K562 (cell line): ENCODE measurements around the gene SLC7A4. TPM values are rescaled to one million over a fixed set of nuclear protein-coding genes. Genes with fewer than 3 reads are reported as not detected.

ENCODE experiments used
- CREB3L1 ChIP-seq: fragments of 450-650 bp; IDR thresholded peaks from 2 replicates; pipeline ENCODE4 v1.6.1; 2014; ENCODE audit warnings: low read depth, mild to moderate bottlenecking, moderate library complexity, borderline replicate concordance
- E2F1 ChIP-seq: sonication (generic); formaldehyde crosslinking; IDR thresholded peaks from 2 replicates; pipeline ENCODE4 v1.8.1; 2023; ENCODE audit warnings: mild to moderate bottlenecking, missing genetic modification reagents, moderate library complexity
- ELF2 ChIP-seq: fragments of 250-450 bp; sonication (Bioruptor Pico); IDR thresholded peaks from 2 replicates; pipeline ENCODE4 v1.5.0; 2021; ENCODE audit warnings: mild to moderate bottlenecking
- PBX2 ChIP-seq, 2 experiments: IDR thresholded peaks in 1 of 2; conservative IDR thresholded peaks in 1 of 2; 2 replicates each; pipeline ENCODE4 v1.6.1; 2016; ENCODE audit warnings: low read depth in 2 of 2, mild to moderate bottlenecking in 1 of 2, missing compliant biosample characterization in 1 of 2, missing genetic modification characterization in 1 of 2, moderate library complexity in 1 of 2
- TAF1 ChIP-seq: IDR thresholded peaks from 2 replicates; pipeline ENCODE4 v1.6.1; 2011; ENCODE audit warnings: mild to moderate bottlenecking, low read length, moderate library complexity; ENCODE audit not compliant: insufficient read depth, control insufficient read depth, severe bottlenecking; ENCODE audit errors: extremely low read depth
- XRCC4 ChIP-seq: IDR thresholded peaks from one replicate; pipeline ENCODE4 v1.6.1; 2011; ENCODE audit not compliant: insufficient read depth, insufficient read length; ENCODE audit errors: extremely low read depth
- ZNF512 ChIP-seq: IDR thresholded peaks from 2 replicates; pipeline ENCODE4 v1.6.1; 2016; ENCODE audit warnings: missing genetic modification characterization, missing compliant biosample characterization
- ZNF780A ChIP-seq: fragments of 250-450 bp; sonication (Bioruptor Pico); IDR thresholded peaks from 2 replicates; pipeline ENCODE4 v1.5.0; 2021; ENCODE audit warnings: mild to moderate bottlenecking
- polyA plus RNA-seq, 8 experiments: library from polyadenylated mRNA; depleted of rRNA in 4 of 8; stranded (reverse) in 5 of 8; unstranded in 3 of 8; fragments of >200 nt; fragmentation: Nextera tagmentation in 2 of 8; fragmentation: Illumina TruSeq in 1 of 8; extraction: Ambion mirVana in 2 of 8; extraction: Trizol in 1 of 8; gene quantifications; 2 replicates each; pipeline versions ENCODE4 v1.2.1 to v1.2.3, GENCODE V29; 2011 to 2014; ENCODE audit warnings: inconsistent platforms in 1 of 8, missing spikeins in 1 of 8
- total RNA-seq, 7 experiments: library from RNA; depleted of rRNA in 6 of 7; stranded (reverse); fragments of >200 nt in 6 of 7; fragmentation: Illumina TruSeq in 2 of 7; extraction: Trizol in 2 of 7; gene quantifications; 2 replicates each; pipeline versions ENCODE4 v1.2.1 to v1.2.3, GENCODE V29; 2011 to 2021; ENCODE audit warnings: low replicate concordance in 1 of 7

SLC7A4 gene
- total and polyA plus RNA-seq, 9 of the 15 experiments (the other 6 are each of a cell fraction or from before 2014, with no cell fraction given) = not detected

GRCh38 chr22:21054714-21055563, 22.6 kb upstream of the SLC7A4 start (continued):
- TF ChIP-seq TAF1 (no peak), CREB3L1 (no peak), XRCC4 (no peak), ZNF780A (CRISPR knock-in tag) (no peak), PBX2 (CRISPR knock-in tag; IDR thresholded peaks at IDR 0.05; ENCODE audit: low read depth) (no peak), PBX2 (tag; conservative IDR thresholded peaks at IDR 0.05; ENCODE audit: low read depth) (no peak), ZNF512 (no peak), E2F1 (CRISPR knock-in tag) (no peak), ELF2 (CRISPR knock-in tag) (no peak)
